Adipocyte (in vitro differentiated cells): ENCODE data around the gene RASSF3.
"Not testable (repeated sequence)": the region's sequence is repeated elsewhere in the genome, so short reads cannot be mapped to it uniquely, and the experiment has no call there.

Experiments
- DNase-seq: peaks from one replicate; pipeline ENCODE4 v3.0.0-alpha.2; 2015; ENCODE audit warnings: low read depth
- H3K27me3 ChIP-seq: replicated peaks from 2 replicates; pipeline ENCODE4 v1.7.0; 2013; ENCODE audit warnings: mild to moderate bottlenecking, low read length, moderate library complexity; ENCODE audit not compliant: control insufficient read depth, insufficient read depth
- H3K36me3 ChIP-seq: 2 replicates; pipeline ENCODE4 v1.7.0; 2013; ENCODE audit warnings: low read length, mild to moderate bottlenecking, moderate library complexity; ENCODE audit not compliant: control insufficient read depth, insufficient read depth, severe bottlenecking
- H3K4me1 ChIP-seq: 2 replicates; pipeline ENCODE4 v1.7.0; 2013; ENCODE audit warnings: mild to moderate bottlenecking, low read length, moderate library complexity; ENCODE audit not compliant: control insufficient read depth, insufficient read depth
- H3K4me3 ChIP-seq: 2 replicates; pipeline ENCODE4 v1.7.0; 2013; ENCODE audit warnings: mild to moderate bottlenecking, low read length, moderate library complexity
- H3K9ac ChIP-seq: 2 replicates; pipeline ENCODE4 v1.7.0; 2013; ENCODE audit warnings: mild to moderate bottlenecking, low read length, moderate library complexity
- H3K9me3 ChIP-seq: 2 replicates; pipeline ENCODE4 v1.7.0; 2013; ENCODE audit warnings: mild to moderate bottlenecking, low read length, moderate library complexity; ENCODE audit not compliant: control insufficient read depth

Gene RASSF3

GRCh38 chr12:64577046-64577445 is 33.2 kb upstream of the RASSF3 start:
- DNase-seq: no peak
- Histone ChIP-seq H3K4me3 (no peak overlapping the region), H3K9ac (no peak overlapping the region), H3K4me1 (no peaks in the 10 kb centered on the region), H3K9me3 (peaks cover 15% of the 10 kb centered on the region), H3K36me3 (no peaks in the 10 kb centered on the region), H3K27me3 (peaks cover 1% of the 10 kb centered on the region)

GRCh38 chr12:64578566-64578965 is 31.7 kb upstream of the RASSF3 start:
- no peak for DNase-seq
- H3K4me1 ChIP-seq: peaks cover 2% of the 10 kb centered on the region
- no peaks in the 10 kb centered on the region for H3K27me3 ChIP-seq
- no peaks in the 10 kb centered on the region for H3K36me3 ChIP-seq
- H3K4me3 ChIP-seq: no peak overlapping the region
- no peak overlapping the region for H3K9ac ChIP-seq
- H3K9me3 ChIP-seq: peaks cover 15% of the 10 kb centered on the region

GRCh38 chr12:64580681-64581080 is 29.6 kb upstream of the RASSF3 start:
- peaks cover 7% of the 10 kb centered on the region for H3K4me1 ChIP-seq
- H3K9ac ChIP-seq: no peak overlapping the region
- H3K36me3 ChIP-seq: no peaks in the 10 kb centered on the region
- H3K27me3 ChIP-seq: no peaks in the 10 kb centered on the region
- H3K4me3 ChIP-seq: no peak overlapping the region
- DNase-seq: no peak
- no peaks in the 10 kb centered on the region for H3K9me3 ChIP-seq

GRCh38 chr12:64582114-64582513 is 28.2 kb upstream of the RASSF3 start:
- H3K9ac ChIP-seq: no peak overlapping the region
- H3K4me3 ChIP-seq: no peak overlapping the region
- peaks cover 7% of the 10 kb centered on the region for H3K4me1 ChIP-seq
- H3K9me3 ChIP-seq: no peaks in the 10 kb centered on the region
- no peaks in the 10 kb centered on the region for H3K36me3 ChIP-seq
- no peak for DNase-seq
- no peaks in the 10 kb centered on the region for H3K27me3 ChIP-seq

GRCh38 chr12:64582862-64583261 is 27.4 kb upstream of the RASSF3 start:
- H3K27me3 ChIP-seq: no peaks in the 10 kb centered on the region
- H3K4me3 ChIP-seq: no peak overlapping the region
- H3K4me1 ChIP-seq: peaks cover 7% of the 10 kb centered on the region
- H3K9me3 ChIP-seq: no peaks in the 10 kb centered on the region
- H3K9ac ChIP-seq: no peak overlapping the region
- H3K36me3 ChIP-seq: no peaks in the 10 kb centered on the region
- DNase-seq: no peak

GRCh38 chr12:64583395-64583770 is 26.9 kb upstream of the RASSF3 start:
- DNase-seq, H3K9me3 ChIP-seq, H3K4me1 ChIP-seq, H3K36me3 ChIP-seq, H3K27me3 ChIP-seq: not testable (repeated sequence)
- Histone ChIP-seq H3K4me3 (peak overlapping the region; percentile 62), H3K9ac (peak overlapping the region; percentile 33)

- H3K9me3 ChIP-seq: no peaks in the 10 kb centered on the region
- peak overlapping the region; percentile 33 for H3K9ac ChIP-seq
- H3K27me3 ChIP-seq: no peaks in the 10 kb centered on the region
- H3K4me3 ChIP-seq: peak overlapping the region; percentile 62
- DNase-seq: peak; percentile 59
- H3K4me1 ChIP-seq: peaks cover 7% of the 10 kb centered on the region
- no peaks in the 10 kb centered on the region for H3K36me3 ChIP-seq
These were observed 26.4 kb upstream of the RASSF3 start for GRCh38 chr12:64583771-64584421.

GRCh38 chr12:64585104-64585503 is 25.2 kb upstream of the RASSF3 start:
- H3K4me3 ChIP-seq: no peak overlapping the region
- DNase-seq: peak; percentile 19
- H3K9me3 ChIP-seq: no peaks in the 10 kb centered on the region
- no peaks in the 10 kb centered on the region for H3K27me3 ChIP-seq
- no peaks in the 10 kb centered on the region for H3K36me3 ChIP-seq
- H3K9ac ChIP-seq: no peak overlapping the region
- peaks cover 7% of the 10 kb centered on the region for H3K4me1 ChIP-seq

- Histone ChIP-seq H3K4me1 (peaks cover 7% of the 10 kb centered on the region), H3K36me3 (no peaks in the 10 kb centered on the region), H3K9ac (no peak overlapping the region), H3K27me3 (no peaks in the 10 kb centered on the region), H3K9me3 (no peaks in the 10 kb centered on the region), H3K4me3 (no peak overlapping the region)
- DNase-seq: no peak
These were observed 22.8 kb upstream of the RASSF3 start for GRCh38 chr12:64587447-64587846.

GRCh38 chr12:64590183-64590582 is 20.1 kb upstream of the RASSF3 start:
- DNase-seq: no peak
- no peak overlapping the region for H3K9ac ChIP-seq

GRCh38 chr12:64595863-64596793 is 14.2 kb upstream of the RASSF3 start:
- DNase-seq: no peak
- Histone ChIP-seq H3K9me3 (no peaks in the 10 kb centered on the region), H3K27me3 (no peaks in the 10 kb centered on the region), H3K9ac (no peak overlapping the region), H3K4me1 (no peaks in the 10 kb centered on the region), H3K36me3 (no peaks in the 10 kb centered on the region), H3K4me3 (no peak overlapping the region)

More at GRCh38 chr12:64590183-64590582, 20.1 kb upstream of the RASSF3 start:
- H3K9me3 ChIP-seq: no peaks in the 10 kb centered on the region
- no peak overlapping the region for H3K4me3 ChIP-seq
- H3K27me3 ChIP-seq: no peaks in the 10 kb centered on the region
- H3K4me1 ChIP-seq: no peaks in the 10 kb centered on the region
- H3K36me3 ChIP-seq: no peaks in the 10 kb centered on the region
